K562 (cell line): ENCODE data around the gene PPIF. TPM values are rescaled to one million over a fixed set of nuclear protein-coding genes. Genes with fewer than 3 reads are reported as not detected.

Experiments used
- CBX5 ChIP-seq: IDR thresholded peaks from 2 replicates; pipeline ENCODE4 v1.6.1; 2014; ENCODE audit warnings: low read depth, borderline replicate concordance
- CREB1 ChIP-seq, 2 experiments: sonication (generic) in 1 of 2; formaldehyde crosslinking in 1 of 2; IDR thresholded peaks; 2 replicates each; pipeline versions ENCODE4 v1.6.1 to v1.8.0; 2012 to 2022; ENCODE audit warnings: inconsistent platforms in 1 of 2, mild to moderate bottlenecking in 1 of 2, missing genetic modification reagents in 1 of 2, moderate library complexity in 1 of 2
- FOXA3 ChIP-seq, 2 experiments: fragments of 450-650 bp in 1 of 2; sonication (generic) in 1 of 2; formaldehyde crosslinking; IDR thresholded peaks in 1 of 2; conservative IDR thresholded peaks in 1 of 2; 2 replicates each; pipeline versions ENCODE4 v1.4.0 to v1.8.0; 2020 to 2022; ENCODE audit warnings: mild to moderate bottlenecking in 2 of 2, missing genetic modification reagents in 1 of 2
- L3MBTL2 ChIP-seq: fragments of 450-650 bp; IDR thresholded peaks from 2 replicates; pipeline ENCODE4 v1.6.1; 2016; ENCODE audit warnings: mild to moderate bottlenecking, moderate library complexity
- NCOA2 ChIP-seq, 2 experiments: fragments of 450-650 bp; IDR thresholded peaks; 2 replicates each; pipeline ENCODE4 v1.6.1; 2018; ENCODE audit warnings: mild to moderate bottlenecking in 2 of 2, moderate library complexity in 1 of 2; ENCODE audit not compliant: partially characterized antibody in 2 of 2
- NR3C1 ChIP-seq: sonication (generic); formaldehyde crosslinking; IDR thresholded peaks from 2 replicates; pipeline ENCODE4 v1.8.1; 2022; ENCODE audit warnings: missing genetic modification reagents
- POLR2G ChIP-seq: fragments of 200-400 bp; formaldehyde crosslinking; IDR thresholded peaks from 2 replicates; pipeline ENCODE4 v1.6.1; 2017; ENCODE audit warnings: low read depth, mild to moderate bottlenecking, antibody characterized with exemption, low read length, moderate library complexity
- TEAD1 ChIP-seq, 2 experiments: fragments of 450-650 bp in 1 of 2; sonication (generic) in 1 of 2; formaldehyde crosslinking; IDR thresholded peaks; 2 replicates each; pipeline versions ENCODE4 v1.4.0 to v1.8.0; 2020 to 2022; ENCODE audit warnings: mild to moderate bottlenecking in 2 of 2, missing genetic modification reagents in 1 of 2
- TOE1 ChIP-seq, 2 experiments: fragments of 450-650 bp in 1 of 2; sonication (generic) in 1 of 2; formaldehyde crosslinking in 1 of 2; IDR thresholded peaks; 2 replicates each; pipeline versions ENCODE4 v1.7.1 to v1.8.0; 2016 to 2022; ENCODE audit warnings: borderline replicate concordance in 2 of 2, mild to moderate bottlenecking in 2 of 2, antibody characterized with exemption in 1 of 2, inconsistent platforms in 1 of 2, low read depth in 1 of 2, missing genetic modification reagents in 1 of 2, moderate library complexity in 1 of 2
- ZEB2 ChIP-seq: fragments of 450-650 bp; IDR thresholded peaks from 2 replicates; pipeline ENCODE4 v1.6.1; 2016
- polyA plus RNA-seq, 8 experiments: library from polyadenylated mRNA; depleted of rRNA in 4 of 8; stranded (reverse) in 5 of 8; unstranded in 3 of 8; fragments of >200 nt; fragmentation: Nextera tagmentation in 2 of 8; fragmentation: Illumina TruSeq in 1 of 8; extraction: Ambion mirVana in 2 of 8; extraction: Trizol in 1 of 8; gene quantifications; 2 replicates each; pipeline versions ENCODE4 v1.2.1 to v1.2.3, GENCODE V29; 2011 to 2014; ENCODE audit warnings: inconsistent platforms in 1 of 8, missing spikeins in 1 of 8
- total RNA-seq, 7 experiments: library from RNA; depleted of rRNA in 6 of 7; stranded (reverse); fragments of >200 nt in 6 of 7; fragmentation: Illumina TruSeq in 2 of 7; extraction: Trizol in 2 of 7; gene quantifications; 2 replicates each; pipeline versions ENCODE4 v1.2.1 to v1.2.3, GENCODE V29; 2011 to 2021; ENCODE audit warnings: low replicate concordance in 1 of 7

PPIF gene
- total and polyA plus RNA-seq, 9 of the 15 experiments (the other 6 are each of a cell fraction or from before 2014, with no cell fraction given) = 40.9 to 287 (median 117) TPM

DNA sequence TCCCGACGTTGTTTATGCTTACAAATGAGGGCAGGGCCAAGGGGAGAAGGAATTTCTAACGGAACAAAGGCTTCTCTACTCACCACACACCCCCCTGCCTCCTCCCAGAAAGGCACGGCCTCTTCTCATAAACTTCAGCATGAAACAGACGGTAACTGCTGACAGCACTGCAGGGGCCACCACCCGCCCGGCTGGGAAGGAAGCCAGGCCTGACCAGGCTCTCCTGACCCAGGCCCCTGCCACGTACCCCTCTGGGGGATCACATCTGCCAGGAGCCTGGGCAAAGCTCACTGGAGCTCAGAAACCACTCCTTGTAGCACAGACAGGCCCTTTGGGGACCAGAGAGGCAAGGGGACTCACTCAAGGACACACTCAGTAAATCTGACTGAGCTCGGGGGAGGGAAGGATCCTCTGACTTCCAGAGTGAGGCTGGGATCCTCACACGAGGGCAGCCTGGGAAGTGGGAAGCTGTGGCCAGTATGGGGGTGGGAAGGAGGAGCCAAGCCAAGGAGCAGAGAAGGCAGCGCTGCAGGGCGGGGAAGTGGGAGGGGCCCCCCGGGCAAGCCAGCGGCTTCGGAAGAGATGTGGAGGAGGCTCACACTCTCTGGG is 52.1 kb downstream of the PPIF start (continued):
- TF ChIP-seq POLR2G (peak; percentile 48), CREB1 (IDR thresholded peaks at IDR 0.05) (no peak), CREB1 (CRISPR knock-in tag; IDR thresholded peaks at IDR 0.05) (peak; percentile 23; the same call in 1 of the 2 replicates), NR3C1 (no peak), FOXA3 (CRISPR knock-in tag; conservative IDR thresholded peaks at IDR 0.05 in 1 of 2, IDR thresholded peaks at IDR 0.05 in 1 of 2) (no peak), ZEB2 (no peak), NCOA2 (IDR thresholded peaks at IDR 0.05; ENCODE audit: partially characterized antibody in 2 of 2) (no peak), L3MBTL2 (peak; percentile 67), TOE1 (IDR thresholded peaks at IDR 0.05; ENCODE audit: borderline replicate concordance) (no peak), TOE1 (CRISPR knock-in tag; IDR thresholded peaks at IDR 0.05; ENCODE audit: borderline replicate concordance, low read depth) (no peak), TEAD1 (CRISPR knock-in tag; IDR thresholded peaks at IDR 0.05) (no peak), CBX5 (no peak)
